ENCODE measurements around the gene HECTD2.
"Not testable (repeated sequence)": the region's sequence is repeated elsewhere in the genome, so short reads cannot be mapped to it uniquely, and the experiment has no call there.

Gene HECTD2

GRCh38 chr10:91409869-91410637, at the start of gene HECTD2:
TSS of gene HECTD2 (plus strand) at chr10:91410344. CDS start at chr10:91410439, 95 bp downstream.
- peak; percentile 87 for DNase-seq

- no peak for DNase-seq
Measured at GRCh38 chr10:91360461-91360860, 49.7 kb upstream of the HECTD2 start.

- not testable (repeated sequence) for DNase-seq
Measured at GRCh38 chr10:91365519-91365918, 44.6 kb upstream of the HECTD2 start.

GRCh38 chr10:91366704-91367103, 43.4 kb upstream of the HECTD2 start:
- DNase-seq = no peak

- no peak for DNase-seq
Measured at GRCh38 chr10:91367127-91367531, 43.0 kb upstream of the HECTD2 start.

GRCh38 chr10:91367558-91367957, 42.6 kb upstream of the HECTD2 start:
- no peak for DNase-seq

GRCh38 chr10:91369978-91370589, 40.1 kb upstream of the HECTD2 start:
- DNase-seq = not testable (repeated sequence)

- no peak for DNase-seq
Measured at GRCh38 chr10:91374052-91374451, 36.1 kb upstream of the HECTD2 start.

- DNase-seq = peak; percentile 68
Measured at GRCh38 chr10:91378061-91378460, 32.1 kb upstream of the HECTD2 start.

- DNase-seq = no peak
Measured at GRCh38 chr10:91380873-91381256, 29.3 kb upstream of the HECTD2 start.

GRCh38 chr10:91381257-91381891, 28.8 kb upstream of the HECTD2 start:
- DNase-seq = no peak

- no peak for DNase-seq
Measured at GRCh38 chr10:91385306-91386085, 24.6 kb upstream of the HECTD2 start.

GRCh38 chr10:91389636-91390512, 20.3 kb upstream of the HECTD2 start:
- DNase-seq = peak; percentile 77

GRCh38 chr10:91390513-91390825, 19.7 kb upstream of the HECTD2 start:
- not testable (repeated sequence) for DNase-seq

GRCh38 chr10:91391920-91392319, 18.2 kb upstream of the HECTD2 start:
- no peak for DNase-seq

- DNase-seq = no peak
Measured at GRCh38 chr10:91406322-91406721, 3.8 kb upstream of the HECTD2 start.

- peak; percentile 38 for DNase-seq
Measured at GRCh38 chr10:91409069-91409868, 875 bp upstream of the HECTD2 start.

- no peak for DNase-seq
Measured at GRCh38 chr10:91410638-91411371, 661 bp downstream of the HECTD2 start.

GRCh38 chr10:91411621-91412020, 1.5 kb downstream of the HECTD2 start:
- DNase-seq = no peak

GRCh38 chr10:91412354-91413087, 2.4 kb downstream of the HECTD2 start:
- DNase-seq = no peak
